WTC11 (cell line): Measurements from ENCODE around the gene TNRC18. TPM values are rescaled to one million over a fixed set of nuclear protein-coding genes. Genes with fewer than 3 reads are reported as not detected.

ENCODE experiments used
- ATAC-seq: fragments of 200-7000 bp; cut with Tn5 transposase; 2 replicates; pipeline ENCODE4 v1.10.0; 2021; ENCODE audit warnings: mild to moderate bottlenecking, moderate library complexity
- CTCF ChIA-PET: fragments of 300-600 bp; sonication (Branson Sonifier 250); formaldehyde crosslinking; loops from one replicate; lab custom pipeline; 2021; ENCODE audit warnings: antibody characterized with exemption; lab: Charles Lee
- POLR2A ChIA-PET: fragments of 350-600 bp; sonication (Branson Sonifier 250); formaldehyde crosslinking; loops from one replicate; lab custom pipeline; 2021; ENCODE audit warnings: antibody characterized with exemption; lab: Charles Lee
- DNase-seq: peaks from one replicate; pipeline ENCODE4 v3.0.0; 2021; ENCODE audit warnings: low spot score
- H3K27ac Mint-ChIP-seq: 2 replicates; pipeline ENCODE4 v1.8.0; 2021; ENCODE audit warnings: mixed read lengths
- H3K27me3 Mint-ChIP-seq: 2 replicates; pipeline ENCODE4 v1.8.0; 2021; ENCODE audit warnings: low read depth, mild to moderate bottlenecking, moderate library complexity, mixed read lengths
- H3K36me3 Mint-ChIP-seq: 2 replicates; pipeline ENCODE4 v1.8.0; 2021; ENCODE audit warnings: mixed read lengths
- H3K4me1 Mint-ChIP-seq: 2 replicates; pipeline ENCODE4 v1.8.0; 2022; ENCODE audit warnings: mixed read lengths
- H3K4me3 Mint-ChIP-seq: 2 replicates; pipeline ENCODE4 v1.8.0; 2021; ENCODE audit warnings: mild to moderate bottlenecking, moderate library complexity, mixed read lengths
- H3K9me3 Mint-ChIP-seq: 2 replicates; pipeline ENCODE4 v1.8.0; 2021; ENCODE audit warnings: mixed read lengths
- CBFB ChIP-seq: sonication (generic); formaldehyde crosslinking; IDR thresholded peaks from 2 replicates; pipeline ENCODE4 v1.8.1; 2022; ENCODE audit warnings: mild to moderate bottlenecking, low read depth, missing genetic modification reagents
- CREM ChIP-seq: sonication (generic); formaldehyde crosslinking; IDR thresholded peaks from 2 replicates; pipeline ENCODE4 v1.8.1; 2022; ENCODE audit warnings: mild to moderate bottlenecking, missing genetic modification reagents, moderate library complexity
- GTF2I ChIP-seq: fragments of 250-450 bp; sonication (Bioruptor Pico); conservative IDR thresholded peaks from 2 replicates; pipeline ENCODE4 v1.4.0; 2021; ENCODE audit warnings: mild to moderate bottlenecking
- KAT7 ChIP-seq: sonication (generic); formaldehyde crosslinking; IDR thresholded peaks from 2 replicates; pipeline ENCODE4 v1.8.1; 2023; ENCODE audit warnings: missing genetic modification reagents, mild to moderate bottlenecking, borderline replicate concordance
- MYBL2 ChIP-seq: sonication (generic); formaldehyde crosslinking; IDR thresholded peaks from 2 replicates; pipeline ENCODE4 v1.8.1; 2023; ENCODE audit warnings: mild to moderate bottlenecking, moderate library complexity, missing genetic modification reagents
- NFE2L1 ChIP-seq: sonication (generic); formaldehyde crosslinking; IDR thresholded peaks from 2 replicates; pipeline ENCODE4 v1.8.1; 2023; ENCODE audit warnings: missing genetic modification reagents
- NR2C2 ChIP-seq: sonication (generic); formaldehyde crosslinking; IDR thresholded peaks from 2 replicates; pipeline ENCODE4 v1.8.0; 2022; ENCODE audit warnings: mild to moderate bottlenecking, missing genetic modification reagents
- SMAD3 ChIP-seq: sonication (generic); formaldehyde crosslinking; IDR thresholded peaks from 2 replicates; pipeline ENCODE4 v1.8.0; 2022; ENCODE audit warnings: missing genetic modification reagents, mild to moderate bottlenecking, borderline replicate concordance
- TEAD4 ChIP-seq: sonication (generic); formaldehyde crosslinking; IDR thresholded peaks from 2 replicates; pipeline ENCODE4 v1.8.0; 2022; ENCODE audit warnings: mild to moderate bottlenecking, missing genetic modification reagents
- ZNF423 ChIP-seq: fragments of 250-450 bp; sonication (Bioruptor Pico); IDR thresholded peaks from 2 replicates; pipeline ENCODE4 v2.1.2; 2022; ENCODE audit warnings: mild to moderate bottlenecking, moderate library complexity
- total RNA-seq: library from RNA; stranded (reverse); gene quantifications from 3 replicates; pipeline ENCODE4 v1.2.3, GENCODE V29; 2021
- TF ChIP-seq, protein P1 (sequence below): sonication (generic); formaldehyde crosslinking; IDR thresholded peaks from 2 replicates; pipeline ENCODE4 v1.8.1; 2023; ENCODE audit warnings: mild to moderate bottlenecking, missing genetic modification reagents
- TF ChIP-seq, protein P2 (sequence below): sonication (generic); formaldehyde crosslinking; IDR thresholded peaks from 2 replicates; pipeline ENCODE4 v1.8.1; 2022; ENCODE audit warnings: low read depth, missing genetic modification reagents, borderline replicate concordance
- TF ChIP-seq, protein P3 (sequence below): sonication (generic); formaldehyde crosslinking; IDR thresholded peaks from 2 replicates; pipeline ENCODE4 v1.8.1; 2023; ENCODE audit warnings: mild to moderate bottlenecking, moderate library complexity, missing genetic modification reagents
- TF ChIP-seq, protein P4 (sequence below): fragments of 250-450 bp; sonication (Bioruptor Pico); IDR thresholded peaks from 2 replicates; pipeline ENCODE4 v1.8.0; 2021; ENCODE audit warnings: mild to moderate bottlenecking
- TF ChIP-seq, protein P5 (sequence below): sonication (generic); formaldehyde crosslinking; IDR thresholded peaks from 2 replicates; pipeline ENCODE4 v1.8.1; 2022; ENCODE audit warnings: mild to moderate bottlenecking, missing genetic modification reagents, moderate library complexity, borderline replicate concordance
- TF ChIP-seq, protein P6 (sequence below): fragments of 200-600 bp; IDR thresholded peaks from 2 replicates; pipeline ENCODE4 v1.8.0; 2022; ENCODE audit warnings: antibody characterized with exemption
- TF ChIP-seq, protein P7 (sequence below): sonication (generic); formaldehyde crosslinking; IDR thresholded peaks from 2 replicates; pipeline ENCODE4 v1.8.0; 2022; ENCODE audit warnings: mild to moderate bottlenecking, missing genetic modification reagents

Gene TNRC18
- total RNA-seq, 1 experiment from 2014 or later: 55.0 TPM

DNA sequence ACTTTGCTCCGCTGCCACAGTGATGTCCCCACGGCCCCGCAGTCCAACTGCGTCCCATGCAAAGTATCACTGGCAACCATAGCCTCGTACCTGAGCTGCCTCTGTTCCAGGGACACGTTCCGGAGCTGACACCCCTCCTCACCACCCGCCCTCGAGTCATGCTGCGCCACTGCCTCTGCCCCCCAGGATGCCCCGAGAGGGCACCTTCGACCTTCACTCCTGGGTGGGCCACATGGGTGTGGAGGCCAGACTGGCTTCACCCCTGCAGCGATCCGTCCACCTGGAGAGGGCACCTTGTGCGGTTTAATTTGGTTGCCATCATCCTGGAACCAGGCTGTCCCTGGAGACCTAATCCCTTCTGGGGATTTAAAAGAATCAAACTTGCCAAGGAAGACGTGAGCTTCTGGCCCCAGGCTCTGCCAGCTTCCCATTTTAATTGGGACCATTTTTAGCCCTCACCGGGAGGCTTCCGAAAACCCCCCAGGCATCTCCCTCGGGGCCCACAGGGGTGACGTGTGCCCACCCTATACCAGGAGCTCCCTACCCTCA, 19.2 kb upstream of the TNRC18 start:
- peaks cover 34% of the 10 kb centered on the region for H3K27me3 Mint-ChIP-seq
- CTCF ChIA-PET: interaction anchor here (0.9 to 2.9 kb wide), 5 partner anchors 35 to 236 kb away, joined by 4 to 9 read pairs (median 6); no protein-coding TSS in a partner anchor
- no peak overlapping the region for H3K27ac Mint-ChIP-seq
- no peaks in the 10 kb centered on the region for H3K36me3 Mint-ChIP-seq
- no peaks in the 10 kb centered on the region; the same call in 1 of the 2 replicates for H3K4me1 Mint-ChIP-seq
- no peak for TF ChIP-seq CBFB
- TF ChIP-seq GTF2I (CRISPR knock-in tag): no peak
- TF ChIP-seq NR2C2 (CRISPR knock-in tag): no peak
- no peak for TF ChIP-seq KAT7 (CRISPR knock-in tag)
- TF ChIP-seq SMAD3: no peak
- TF ChIP-seq, protein P1, sequence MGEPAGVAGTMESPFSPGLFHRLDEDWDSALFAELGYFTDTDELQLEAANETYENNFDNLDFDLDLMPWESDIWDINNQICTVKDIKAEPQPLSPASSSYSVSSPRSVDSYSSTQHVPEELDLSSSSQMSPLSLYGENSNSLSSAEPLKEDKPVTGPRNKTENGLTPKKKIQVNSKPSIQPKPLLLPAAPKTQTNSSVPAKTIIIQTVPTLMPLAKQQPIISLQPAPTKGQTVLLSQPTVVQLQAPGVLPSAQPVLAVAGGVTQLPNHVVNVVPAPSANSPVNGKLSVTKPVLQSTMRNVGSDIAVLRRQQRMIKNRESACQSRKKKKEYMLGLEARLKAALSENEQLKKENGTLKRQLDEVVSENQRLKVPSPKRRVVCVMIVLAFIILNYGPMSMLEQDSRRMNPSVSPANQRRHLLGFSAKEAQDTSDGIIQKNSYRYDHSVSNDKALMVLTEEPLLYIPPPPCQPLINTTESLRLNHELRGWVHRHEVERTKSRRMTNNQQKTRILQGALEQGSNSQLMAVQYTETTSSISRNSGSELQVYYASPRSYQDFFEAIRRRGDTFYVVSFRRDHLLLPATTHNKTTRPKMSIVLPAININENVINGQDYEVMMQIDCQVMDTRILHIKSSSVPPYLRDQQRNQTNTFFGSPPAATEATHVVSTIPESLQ (CRISPR knock-in tag): no peak
- TF ChIP-seq, protein P2, sequence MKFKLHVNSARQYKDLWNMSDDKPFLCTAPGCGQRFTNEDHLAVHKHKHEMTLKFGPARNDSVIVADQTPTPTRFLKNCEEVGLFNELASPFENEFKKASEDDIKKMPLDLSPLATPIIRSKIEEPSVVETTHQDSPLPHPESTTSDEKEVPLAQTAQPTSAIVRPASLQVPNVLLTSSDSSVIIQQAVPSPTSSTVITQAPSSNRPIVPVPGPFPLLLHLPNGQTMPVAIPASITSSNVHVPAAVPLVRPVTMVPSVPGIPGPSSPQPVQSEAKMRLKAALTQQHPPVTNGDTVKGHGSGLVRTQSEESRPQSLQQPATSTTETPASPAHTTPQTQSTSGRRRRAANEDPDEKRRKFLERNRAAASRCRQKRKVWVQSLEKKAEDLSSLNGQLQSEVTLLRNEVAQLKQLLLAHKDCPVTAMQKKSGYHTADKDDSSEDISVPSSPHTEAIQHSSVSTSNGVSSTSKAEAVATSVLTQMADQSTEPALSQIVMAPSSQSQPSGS (CRISPR knock-in tag): no peak
- no peak for TF ChIP-seq TEAD4
- TF ChIP-seq, protein P3, sequence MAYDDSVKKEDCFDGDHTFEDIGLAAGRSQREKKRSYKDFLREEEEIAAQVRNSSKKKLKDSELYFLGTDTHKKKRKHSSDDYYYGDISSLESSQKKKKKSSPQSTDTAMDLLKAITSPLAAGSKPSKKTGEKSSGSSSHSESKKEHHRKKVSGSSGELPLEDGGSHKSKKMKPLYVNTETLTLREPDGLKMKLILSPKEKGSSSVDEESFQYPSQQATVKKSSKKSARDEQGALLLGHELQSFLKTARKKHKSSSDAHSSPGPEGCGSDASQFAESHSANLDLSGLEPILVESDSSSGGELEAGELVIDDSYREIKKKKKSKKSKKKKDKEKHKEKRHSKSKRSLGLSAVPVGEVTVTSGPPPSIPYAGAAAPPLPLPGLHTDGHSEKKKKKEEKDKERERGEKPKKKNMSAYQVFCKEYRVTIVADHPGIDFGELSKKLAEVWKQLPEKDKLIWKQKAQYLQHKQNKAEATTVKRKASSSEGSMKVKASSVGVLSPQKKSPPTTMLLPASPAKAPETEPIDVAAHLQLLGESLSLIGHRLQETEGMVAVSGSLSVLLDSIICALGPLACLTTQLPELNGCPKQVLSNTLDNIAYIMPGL: no peak
- TF ChIP-seq, protein P4, sequence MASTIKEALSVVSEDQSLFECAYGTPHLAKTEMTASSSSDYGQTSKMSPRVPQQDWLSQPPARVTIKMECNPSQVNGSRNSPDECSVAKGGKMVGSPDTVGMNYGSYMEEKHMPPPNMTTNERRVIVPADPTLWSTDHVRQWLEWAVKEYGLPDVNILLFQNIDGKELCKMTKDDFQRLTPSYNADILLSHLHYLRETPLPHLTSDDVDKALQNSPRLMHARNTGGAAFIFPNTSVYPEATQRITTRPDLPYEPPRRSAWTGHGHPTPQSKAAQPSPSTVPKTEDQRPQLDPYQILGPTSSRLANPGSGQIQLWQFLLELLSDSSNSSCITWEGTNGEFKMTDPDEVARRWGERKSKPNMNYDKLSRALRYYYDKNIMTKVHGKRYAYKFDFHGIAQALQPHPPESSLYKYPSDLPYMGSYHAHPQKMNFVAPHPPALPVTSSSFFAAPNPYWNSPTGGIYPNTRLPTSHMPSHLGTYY (CRISPR knock-in tag): no peak
- TF ChIP-seq ZNF423: no peak
- TF ChIP-seq, protein P5, sequence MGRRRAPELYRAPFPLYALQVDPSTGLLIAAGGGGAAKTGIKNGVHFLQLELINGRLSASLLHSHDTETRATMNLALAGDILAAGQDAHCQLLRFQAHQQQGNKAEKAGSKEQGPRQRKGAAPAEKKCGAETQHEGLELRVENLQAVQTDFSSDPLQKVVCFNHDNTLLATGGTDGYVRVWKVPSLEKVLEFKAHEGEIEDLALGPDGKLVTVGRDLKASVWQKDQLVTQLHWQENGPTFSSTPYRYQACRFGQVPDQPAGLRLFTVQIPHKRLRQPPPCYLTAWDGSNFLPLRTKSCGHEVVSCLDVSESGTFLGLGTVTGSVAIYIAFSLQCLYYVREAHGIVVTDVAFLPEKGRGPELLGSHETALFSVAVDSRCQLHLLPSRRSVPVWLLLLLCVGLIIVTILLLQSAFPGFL (CRISPR knock-in tag): no peak
- no peak for TF ChIP-seq MYBL2
- no peaks in the 10 kb centered on the region for H3K9me3 Mint-ChIP-seq
- no peak for DNase-seq
- ATAC-seq: no peak
- POLR2A ChIA-PET: interaction anchor here (1.3 kb wide), 1 partner anchor 14 kb away, joined by 5 read pairs; no protein-coding TSS in a partner anchor
- no peak overlapping the region for H3K4me3 Mint-ChIP-seq

DNA sequence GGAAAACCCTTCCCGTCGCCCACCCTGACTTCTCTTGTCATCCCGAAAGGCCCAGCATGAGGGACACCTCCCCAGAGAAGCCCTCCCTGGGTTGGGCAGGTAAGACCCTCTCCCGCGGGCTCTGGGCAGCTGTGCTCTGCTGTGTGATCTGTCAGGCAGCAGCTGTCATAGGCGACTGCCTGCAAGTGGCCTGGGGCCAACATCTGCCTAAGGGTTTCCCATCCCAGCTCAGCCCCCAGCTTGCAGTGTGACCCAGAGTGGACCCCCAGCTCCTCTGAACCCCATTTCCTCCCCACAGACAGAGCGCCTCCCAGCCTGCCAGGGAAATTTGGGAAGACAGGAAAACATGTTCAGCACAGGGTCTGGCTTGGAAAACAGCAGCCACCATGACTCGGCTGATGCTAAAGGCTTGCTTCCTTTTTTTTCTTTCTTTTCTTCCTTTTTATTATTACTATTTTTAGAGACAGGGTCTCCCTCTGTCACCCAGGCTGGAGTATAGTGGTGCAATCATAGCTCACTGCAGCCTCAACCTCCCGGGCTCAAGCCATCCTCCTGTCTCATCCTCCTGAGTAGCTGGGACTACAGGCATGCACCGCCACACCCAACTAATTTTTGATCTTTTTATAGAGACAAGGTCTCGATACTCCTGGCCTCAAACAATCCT, 18.3 kb upstream of the TNRC18 start:
- ATAC-seq (no peak), DNase-seq (no peak)
- Mint-ChIP-seq H3K4me3 (no peak overlapping the region), H3K27me3 (peaks cover 38% of the 10 kb centered on the region), H3K36me3 (peaks cover 8% of the 10 kb centered on the region), H3K27ac (no peak overlapping the region; the same call in 1 of the 2 replicates)
- CTCF ChIA-PET: interaction anchor here (0.9 to 2.9 kb wide), 5 partner anchors 36 to 236 kb away, joined by 4 to 9 read pairs (median 6); no protein-coding TSS in a partner anchor
- TF ChIP-seq, protein P6, sequence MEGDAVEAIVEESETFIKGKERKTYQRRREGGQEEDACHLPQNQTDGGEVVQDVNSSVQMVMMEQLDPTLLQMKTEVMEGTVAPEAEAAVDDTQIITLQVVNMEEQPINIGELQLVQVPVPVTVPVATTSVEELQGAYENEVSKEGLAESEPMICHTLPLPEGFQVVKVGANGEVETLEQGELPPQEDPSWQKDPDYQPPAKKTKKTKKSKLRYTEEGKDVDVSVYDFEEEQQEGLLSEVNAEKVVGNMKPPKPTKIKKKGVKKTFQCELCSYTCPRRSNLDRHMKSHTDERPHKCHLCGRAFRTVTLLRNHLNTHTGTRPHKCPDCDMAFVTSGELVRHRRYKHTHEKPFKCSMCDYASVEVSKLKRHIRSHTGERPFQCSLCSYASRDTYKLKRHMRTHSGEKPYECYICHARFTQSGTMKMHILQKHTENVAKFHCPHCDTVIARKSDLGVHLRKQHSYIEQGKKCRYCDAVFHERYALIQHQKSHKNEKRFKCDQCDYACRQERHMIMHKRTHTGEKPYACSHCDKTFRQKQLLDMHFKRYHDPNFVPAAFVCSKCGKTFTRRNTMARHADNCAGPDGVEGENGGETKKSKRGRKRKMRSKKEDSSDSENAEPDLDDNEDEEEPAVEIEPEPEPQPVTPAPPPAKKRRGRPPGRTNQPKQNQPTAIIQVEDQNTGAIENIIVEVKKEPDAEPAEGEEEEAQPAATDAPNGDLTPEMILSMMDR: no peak
- no peak for TF ChIP-seq NFE2L1 (CRISPR knock-in tag)
- TF ChIP-seq, protein P7, sequence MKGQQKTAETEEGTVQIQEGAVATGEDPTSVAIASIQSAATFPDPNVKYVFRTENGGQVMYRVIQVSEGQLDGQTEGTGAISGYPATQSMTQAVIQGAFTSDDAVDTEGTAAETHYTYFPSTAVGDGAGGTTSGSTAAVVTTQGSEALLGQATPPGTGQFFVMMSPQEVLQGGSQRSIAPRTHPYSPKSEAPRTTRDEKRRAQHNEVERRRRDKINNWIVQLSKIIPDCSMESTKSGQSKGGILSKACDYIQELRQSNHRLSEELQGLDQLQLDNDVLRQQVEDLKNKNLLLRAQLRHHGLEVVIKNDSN (CRISPR knock-in tag): no peak
- TF ChIP-seq CREM (CRISPR knock-in tag): no peak
- TF ChIP-seq ZNF423: no peak
- TF ChIP-seq, protein P2 (CRISPR knock-in tag): no peak
- TF ChIP-seq, all 79 proteins: peak for 0
- Mint-ChIP-seq H3K4me1 (no peaks in the 10 kb centered on the region; the same call in 1 of the 2 replicates), H3K9me3 (peaks cover 6% of the 10 kb centered on the region)
- POLR2A ChIA-PET: interaction anchor here (0.8 to 1.3 kb wide), 2 partner anchors 13 to 16 kb away, joined by 3 to 5 read pairs; no protein-coding TSS in a partner anchor
